ENCODE data around the gene KRTAP12-1.
A peak's percentile ranks its signal among the peaks of the same experiment; 100 is the strongest.
"Not testable (repeated sequence)": the region's sequence is repeated elsewhere in the genome, so short reads cannot be mapped to it uniquely, and the experiment has no call there.

The KRTAP12-1 gene

DNA sequence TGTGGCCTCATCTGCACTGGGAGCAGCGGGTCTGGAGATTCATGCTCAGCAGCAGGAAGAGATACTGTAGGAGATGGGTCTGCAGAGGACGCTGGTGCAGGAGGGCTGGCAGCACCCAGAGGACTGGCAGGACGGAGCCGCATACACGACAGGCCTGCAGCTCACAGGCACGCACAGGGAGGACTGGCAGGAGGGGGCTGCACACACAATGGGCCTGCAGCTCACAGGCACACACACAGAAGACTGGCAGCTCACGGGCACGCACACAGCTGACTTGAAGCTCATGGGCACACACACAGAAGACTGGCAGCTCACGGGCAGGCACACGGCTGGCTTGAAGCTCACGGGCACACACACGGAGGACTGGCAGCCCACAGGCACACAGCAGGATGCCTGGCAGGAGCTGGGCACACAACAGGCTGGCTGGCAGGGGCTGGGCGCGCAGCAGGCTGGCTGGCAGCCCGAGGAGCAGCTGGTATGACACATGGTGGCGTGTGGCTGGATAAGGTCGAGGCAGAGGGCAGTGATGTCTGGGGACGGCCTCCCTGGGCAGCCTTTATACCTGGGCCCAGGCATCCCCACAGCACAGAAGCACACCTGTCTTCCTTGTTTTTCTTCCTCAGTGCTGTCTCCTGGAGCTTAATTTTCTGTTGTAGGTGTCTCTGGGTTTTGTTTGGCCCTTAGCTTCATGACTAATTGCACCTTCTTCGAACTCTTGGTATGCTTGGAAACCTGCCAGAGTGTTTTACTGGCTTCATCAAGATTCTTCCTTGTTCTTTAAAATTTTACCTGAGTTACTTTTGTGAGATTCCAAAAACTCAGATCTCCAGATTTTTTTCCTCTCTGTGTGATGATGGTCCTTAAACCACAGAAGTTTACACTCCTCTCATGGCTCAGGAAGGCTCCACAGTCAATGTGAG, 15.3 kb downstream of the KRTAP12-1 start, which contains the start of gene KRTAP12-2:
Gene KRTAP12-2, minus strand, starts transcription at position 527 of the 920 bp plus-strand sequence. Its CDS starts 41 bp downstream, at position 486.
- H3K27me3 Mint-ChIP-seq, result peaks cover 10% of the 10 kb centered on the region
- no peak within 1 kb of the TSS for H3K27ac Mint-ChIP-seq (ENCODE audit: low read depth)
- no peak within 1 kb of the TSS for H3K4me3 Mint-ChIP-seq
- ATAC-seq (replicated peaks; ENCODE audit: extremely low read depth, poor library complexity, severe bottlenecking) (no peak), DNase-seq (ENCODE audit: low spot score in 2 of 2) (no peak)
- H3K36me3 Mint-ChIP-seq (ENCODE audit: insufficient read depth), result peaks cover 1% of the 10 kb centered on the region
- H3K4me1 Mint-ChIP-seq, result no peaks in the 10 kb centered on the region
- peaks cover 11% of the 10 kb centered on the region for H3K9me3 Mint-ChIP-seq

DNA sequence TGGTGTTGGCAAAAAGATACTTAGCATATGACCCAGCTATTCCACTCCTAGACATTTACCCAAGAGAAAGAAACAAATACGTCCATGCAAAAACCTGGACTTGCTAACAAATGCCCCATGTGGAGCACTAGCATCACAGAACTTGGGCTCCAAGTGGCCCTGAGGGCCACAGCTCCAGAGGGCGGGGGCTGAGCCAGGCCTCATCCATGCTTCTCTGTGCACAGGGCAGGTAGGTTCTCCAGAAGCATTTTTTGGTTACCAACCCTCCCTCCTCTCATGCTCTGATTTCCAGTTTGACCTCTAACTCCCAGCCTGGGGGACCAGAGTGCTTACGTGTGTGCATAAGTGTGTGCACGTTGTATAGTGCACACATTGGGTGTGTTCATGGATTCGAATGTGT, 17.3 kb downstream of the KRTAP12-1 start:
- no peak for DNase-seq (ENCODE audit: low spot score in 2 of 2)
- H3K36me3 Mint-ChIP-seq (ENCODE audit: insufficient read depth), result peaks cover 1% of the 10 kb centered on the region
- no peak overlapping the region for H3K27ac Mint-ChIP-seq (ENCODE audit: low read depth)
- no peak for ATAC-seq (replicated peaks; ENCODE audit: extremely low read depth, poor library complexity, severe bottlenecking)
- H3K4me1 Mint-ChIP-seq, result peaks cover 5% of the 10 kb centered on the region
- peaks cover 10% of the 10 kb centered on the region for H3K27me3 Mint-ChIP-seq
- no peak overlapping the region for H3K4me3 Mint-ChIP-seq
- H3K9me3 Mint-ChIP-seq, result peaks cover 11% of the 10 kb centered on the region

DNA sequence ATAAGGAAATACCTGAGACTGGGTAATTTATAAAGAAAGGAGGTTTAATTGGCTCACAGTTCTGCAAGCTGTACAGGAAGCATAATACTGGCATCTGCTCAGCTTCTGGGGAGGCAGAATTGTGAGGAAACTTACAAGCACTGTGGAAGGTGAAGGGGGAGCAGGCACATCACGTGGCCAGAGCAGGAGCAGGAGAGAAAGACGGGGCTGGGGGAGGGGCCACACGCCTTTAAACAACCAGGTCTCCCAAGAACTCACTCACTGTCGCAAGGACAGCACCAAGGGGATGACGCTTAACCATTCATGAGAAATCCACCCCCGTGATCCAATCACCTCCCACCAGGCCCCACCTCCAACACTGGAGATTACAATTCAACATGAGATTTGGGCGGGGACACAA, 20.4 kb downstream of the KRTAP12-1 start:
- DNase-seq (ENCODE audit: low spot score in 2 of 2); H3K27ac Mint-ChIP-seq (ENCODE audit: low read depth); H3K4me3 Mint-ChIP-seq; ATAC-seq (replicated peaks; ENCODE audit: extremely low read depth, poor library complexity, severe bottlenecking); H3K27me3 Mint-ChIP-seq: not testable (repeated sequence)
- H3K9me3 Mint-ChIP-seq, result peaks cover 14% of the 10 kb centered on the region
- peaks cover 36% of the 10 kb centered on the region for H3K4me1 Mint-ChIP-seq
- H3K36me3 Mint-ChIP-seq (ENCODE audit: insufficient read depth), result peaks cover 12% of the 10 kb centered on the region

DNA sequence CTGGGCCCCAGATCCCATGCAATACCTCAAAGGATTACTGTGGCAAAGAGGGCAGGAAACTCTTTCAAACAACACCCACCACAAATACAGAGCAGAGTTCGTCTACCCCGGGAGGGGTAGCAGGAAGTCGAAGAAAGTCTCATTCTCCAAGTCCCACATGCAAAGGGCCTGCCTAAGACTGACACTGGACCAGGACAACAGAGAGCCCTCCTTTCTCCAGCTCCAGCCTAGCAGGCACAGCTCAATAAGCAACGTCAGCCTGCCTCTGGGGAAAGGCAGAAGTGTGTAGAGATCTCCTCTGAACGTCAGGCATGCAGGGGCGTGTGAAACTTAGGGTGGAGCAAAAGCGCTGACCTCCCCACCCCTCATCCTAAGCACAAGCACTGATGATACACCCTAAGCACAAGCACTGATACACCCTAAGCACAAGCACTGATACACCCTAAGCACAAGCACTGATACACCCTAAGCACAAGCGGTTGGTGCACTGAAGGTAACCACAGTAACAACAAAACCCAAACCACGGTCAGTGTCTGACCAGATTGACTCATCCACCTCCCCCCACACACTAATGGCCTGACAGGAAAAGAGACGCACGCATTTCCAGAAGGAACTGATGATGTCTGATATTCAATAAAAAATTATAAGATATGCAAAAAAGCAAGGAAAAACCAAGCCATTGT, 22.9 kb downstream of the KRTAP12-1 start:
- H3K9me3 Mint-ChIP-seq, result peaks cover 19% of the 10 kb centered on the region
- no peaks in the 10 kb centered on the region for H3K27me3 Mint-ChIP-seq
- H3K27ac Mint-ChIP-seq (ENCODE audit: low read depth), result peak overlapping the region; percentile 96
- peaks cover 18% of the 10 kb centered on the region for H3K36me3 Mint-ChIP-seq (ENCODE audit: insufficient read depth)
- H3K4me3 Mint-ChIP-seq, result peak overlapping the region; percentile 73
- DNase-seq (ENCODE audit: low spot score in 2 of 2), result peak in 1 of 2 donors; percentile 22
- ATAC-seq (replicated peaks; ENCODE audit: extremely low read depth, poor library complexity, severe bottlenecking), result no peak
- peaks cover 53% of the 10 kb centered on the region for H3K4me1 Mint-ChIP-seq

DNA sequence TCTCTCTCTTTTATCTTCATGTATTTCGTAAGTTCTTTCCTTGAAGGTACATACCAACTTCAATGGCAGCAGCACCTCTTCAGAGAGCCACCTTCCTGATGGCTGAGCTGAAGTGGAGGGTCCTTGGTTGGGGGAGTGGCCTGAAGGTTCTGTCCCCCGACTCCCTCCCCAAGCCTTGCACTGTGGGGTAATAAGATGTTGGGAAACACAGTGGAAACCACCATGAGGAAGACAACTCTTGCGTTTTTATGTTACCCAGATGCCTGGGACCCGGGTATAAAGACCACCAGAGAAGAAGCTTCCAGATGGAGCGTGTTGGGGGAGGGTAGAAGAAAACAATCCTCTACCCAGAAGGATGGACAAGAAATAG, 23.4 kb downstream of the KRTAP12-1 start:
- H3K27me3 Mint-ChIP-seq, result no peaks in the 10 kb centered on the region
- no peak for DNase-seq (ENCODE audit: low spot score in 2 of 2)
- no peak for ATAC-seq (replicated peaks; ENCODE audit: extremely low read depth, poor library complexity, severe bottlenecking)
- peaks cover 18% of the 10 kb centered on the region for H3K36me3 Mint-ChIP-seq (ENCODE audit: insufficient read depth)
- H3K9me3 Mint-ChIP-seq, result peaks cover 19% of the 10 kb centered on the region
- peak overlapping the region; percentile 96 for H3K27ac Mint-ChIP-seq (ENCODE audit: low read depth)
- H3K4me1 Mint-ChIP-seq, result peaks cover 58% of the 10 kb centered on the region
- peak overlapping the region; percentile 73 for H3K4me3 Mint-ChIP-seq

DNA sequence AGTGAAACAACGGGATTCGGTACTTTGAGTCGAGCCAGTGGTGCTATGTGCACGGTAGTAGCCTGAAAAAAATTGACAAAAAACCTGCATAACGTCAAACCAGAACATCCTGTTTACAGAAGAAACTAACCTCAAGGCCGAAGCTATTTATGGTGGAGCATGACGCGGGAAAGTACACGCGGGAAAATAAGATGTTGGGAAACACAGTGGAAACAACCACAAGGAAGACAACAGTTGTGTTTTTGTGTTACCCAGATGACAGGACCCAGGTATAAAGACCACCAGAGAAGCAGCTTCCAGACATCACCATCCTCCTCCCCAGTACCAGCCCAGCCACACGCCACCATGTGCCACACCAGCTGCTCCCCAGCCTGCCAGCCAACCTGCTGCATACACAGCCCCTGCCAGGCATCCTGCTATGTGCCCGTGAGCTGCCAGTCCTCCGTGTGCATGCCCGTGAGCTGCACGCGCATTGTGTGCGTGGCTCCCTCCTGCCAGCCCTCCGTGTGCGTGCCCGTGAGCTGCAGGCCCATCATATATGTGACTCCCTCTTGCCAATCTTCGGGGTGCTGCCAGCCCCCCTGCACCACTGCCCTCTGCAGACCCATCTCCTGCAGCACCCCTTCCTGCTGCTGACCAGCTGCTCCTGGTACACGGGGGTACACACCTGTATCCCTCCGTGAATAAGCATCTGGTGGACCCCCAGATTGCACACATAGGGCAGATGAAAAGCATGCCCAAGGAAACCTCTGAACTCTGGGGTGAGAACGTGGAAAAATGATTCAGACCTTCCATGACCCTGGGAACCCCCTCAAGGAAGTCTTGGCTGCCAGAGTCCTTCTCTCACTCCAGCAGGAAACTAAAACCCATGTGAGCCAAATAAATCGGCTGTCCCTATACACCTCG, 24.1 kb downstream of the KRTAP12-1 start, which contains the start of gene KRTAP12-3:
Gene KRTAP12-3, plus strand, starts transcription at position 298 of the 906 bp plus-strand sequence. Its CDS starts 48 bp downstream, at position 346.
- Mint-ChIP-seq H3K36me3 (ENCODE audit: insufficient read depth) (peaks cover 18% of the 10 kb centered on the region), H3K27me3 (no peaks in the 10 kb centered on the region), H3K9me3 (peaks cover 19% of the 10 kb centered on the region), H3K4me3 (peak within 1 kb of the TSS; percentile 73), H3K27ac (ENCODE audit: low read depth) (peak within 1 kb of the TSS; percentile 96), H3K4me1 (peaks cover 61% of the 10 kb centered on the region)
- DNase-seq (ENCODE audit: low spot score in 2 of 2), result peak; percentile 63 to 76
- ATAC-seq (replicated peaks; ENCODE audit: extremely low read depth, poor library complexity, severe bottlenecking), result peak; percentile 74

DNA sequence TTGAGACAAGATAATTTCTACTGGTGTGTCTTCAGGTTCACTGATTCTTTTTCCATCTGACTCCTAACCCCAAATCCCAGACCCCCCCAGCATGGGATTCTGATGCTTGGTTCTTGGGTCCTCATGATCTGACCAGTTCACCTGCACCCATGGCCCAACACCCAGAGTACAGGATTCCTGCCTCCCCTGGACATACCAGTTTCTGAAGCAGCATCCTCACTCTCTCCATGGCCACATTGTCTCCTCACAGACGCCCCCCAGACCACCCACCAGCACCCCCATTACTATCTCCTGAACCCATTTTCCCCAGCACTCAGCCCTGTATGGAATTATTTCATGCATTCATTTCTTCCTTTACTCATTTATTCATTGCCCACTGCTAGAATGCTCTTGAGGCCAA, 25.1 kb downstream of the KRTAP12-1 start:
- Mint-ChIP-seq H3K27ac (ENCODE audit: low read depth) (peak overlapping the region; percentile 96), H3K9me3 (peaks cover 13% of the 10 kb centered on the region), H3K4me3 (peak overlapping the region; percentile 73), H3K36me3 (ENCODE audit: insufficient read depth) (peaks cover 18% of the 10 kb centered on the region), H3K4me1 (peaks cover 61% of the 10 kb centered on the region), H3K27me3 (no peaks in the 10 kb centered on the region)
- no peak for DNase-seq (ENCODE audit: low spot score in 2 of 2)
- no peak for ATAC-seq (replicated peaks; ENCODE audit: extremely low read depth, poor library complexity, severe bottlenecking)

DNA sequence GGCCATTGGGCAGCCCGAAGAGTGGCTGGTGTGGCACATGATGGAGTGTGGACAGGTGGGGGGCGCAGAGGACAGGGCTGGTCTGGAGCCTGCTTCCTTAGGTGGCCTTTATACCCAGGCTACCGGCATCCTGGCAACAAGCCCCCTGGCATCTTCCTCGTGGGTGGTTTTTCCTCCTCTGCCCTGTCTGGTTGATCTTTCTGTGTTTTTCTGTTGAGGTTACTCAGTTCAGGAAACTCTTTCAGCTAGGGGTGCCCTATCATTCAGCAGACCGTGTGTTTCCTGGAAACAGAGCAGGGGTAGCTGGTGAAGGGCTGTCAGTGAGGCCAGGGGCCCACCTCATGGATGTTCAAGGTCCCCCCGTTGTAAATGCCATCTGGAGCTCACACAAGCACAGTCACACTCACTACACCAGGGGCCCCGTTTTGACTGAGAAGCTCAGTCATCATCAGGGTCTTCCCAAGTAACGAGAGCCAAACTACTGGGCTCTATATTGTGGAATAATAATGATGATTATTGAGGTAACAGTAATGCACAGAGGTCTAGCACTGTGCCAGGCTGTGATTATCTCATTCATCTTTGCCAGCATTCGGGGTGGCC, 27.3 kb downstream of the KRTAP12-1 start, which contains the start of gene KRTAP12-4:
Gene KRTAP12-4, minus strand, starts transcription at position 84 of the 600 bp plus-strand sequence. Its CDS starts 45 bp downstream, at position 39.
- Mint-ChIP-seq H3K27ac (ENCODE audit: low read depth) (peak within 1 kb of the TSS; percentile 95), H3K4me3 (peak within 1 kb of the TSS; percentile 71), H3K9me3 (peaks cover 13% of the 10 kb centered on the region), H3K27me3 (no peaks in the 10 kb centered on the region), H3K36me3 (ENCODE audit: insufficient read depth) (peaks cover 18% of the 10 kb centered on the region), H3K4me1 (peaks cover 66% of the 10 kb centered on the region)
- DNase-seq (ENCODE audit: low spot score in 2 of 2) (no peak), ATAC-seq (replicated peaks; ENCODE audit: extremely low read depth, poor library complexity, severe bottlenecking) (no peak)

DNA sequence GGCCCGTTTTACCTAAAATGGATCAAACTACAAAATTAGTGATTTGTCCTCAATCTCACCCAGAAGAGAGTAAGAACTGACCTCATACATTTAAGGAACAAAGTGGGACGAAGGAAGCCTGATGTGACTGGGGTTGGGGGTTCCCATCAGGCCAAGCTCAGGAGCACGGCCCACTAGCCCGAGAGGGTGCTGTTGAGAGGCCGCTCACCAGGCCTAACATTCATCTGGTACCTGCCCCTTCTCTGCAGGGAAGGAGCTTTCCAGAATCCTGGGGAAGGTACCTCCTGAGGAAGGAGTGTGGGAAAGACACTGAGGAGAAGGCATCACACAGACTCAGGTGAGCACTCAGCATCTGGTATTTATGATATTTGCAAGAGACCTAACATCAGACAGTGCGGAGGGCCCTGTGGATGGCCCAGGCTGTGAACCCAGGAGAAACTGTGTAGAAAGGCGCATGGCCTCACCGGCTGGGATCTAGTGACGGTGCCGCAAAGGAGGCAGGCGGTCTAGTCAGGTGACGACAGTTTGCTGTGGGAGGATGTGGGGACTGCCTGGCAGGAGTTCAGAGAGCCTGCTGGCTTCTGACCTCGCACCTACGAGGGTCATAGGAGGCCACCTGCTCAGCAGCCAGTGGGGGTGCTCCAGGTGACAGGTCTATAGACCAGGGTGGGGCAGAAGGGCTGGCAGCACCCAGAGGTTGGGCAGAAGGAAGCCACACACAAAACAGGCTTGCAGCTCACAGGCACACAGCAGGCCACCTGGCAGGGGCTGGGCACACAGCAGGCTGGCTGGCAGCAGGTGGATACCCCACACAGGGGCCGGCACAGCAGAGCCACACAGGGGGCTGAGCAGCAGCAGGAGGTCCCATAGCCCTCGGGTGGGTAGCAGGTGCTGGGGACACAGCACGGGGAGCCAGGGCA, 28.0 kb downstream of the KRTAP12-1 start:
- peaks cover 13% of the 10 kb centered on the region for H3K9me3 Mint-ChIP-seq
- H3K36me3 Mint-ChIP-seq (ENCODE audit: insufficient read depth), result peaks cover 16% of the 10 kb centered on the region
- peak; percentile 62 to 81 for DNase-seq (ENCODE audit: low spot score in 2 of 2)
- H3K4me3 Mint-ChIP-seq, result peak overlapping the region; percentile 71
- H3K4me1 Mint-ChIP-seq, result peaks cover 62% of the 10 kb centered on the region
- peak overlapping the region; percentile 95 for H3K27ac Mint-ChIP-seq (ENCODE audit: low read depth)
- H3K27me3 Mint-ChIP-seq, result no peaks in the 10 kb centered on the region
- peak; percentile 66 for ATAC-seq (replicated peaks; ENCODE audit: extremely low read depth, poor library complexity, severe bottlenecking)

DNA sequence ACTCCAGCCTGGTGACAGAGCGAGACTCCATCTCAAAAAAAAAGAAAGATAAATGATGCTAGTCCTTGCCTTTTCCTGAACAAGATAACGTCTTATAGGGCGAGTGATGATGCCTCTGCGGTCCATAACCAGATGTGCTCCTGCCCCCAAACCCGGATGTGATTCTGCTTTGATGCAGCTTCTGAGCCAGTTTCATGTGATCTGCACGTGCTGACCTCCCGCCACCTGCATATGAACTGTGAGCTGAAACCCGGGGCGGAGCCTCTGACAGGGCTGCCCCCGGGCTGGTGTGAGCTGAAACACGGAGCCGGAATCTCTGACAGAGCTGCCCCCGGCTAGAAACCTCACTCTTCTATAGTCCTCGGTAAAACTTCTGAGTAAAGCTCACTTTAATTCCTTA, 28.8 kb downstream of the KRTAP12-1 start:
- H3K4me3 Mint-ChIP-seq, result no peak overlapping the region
- H3K27me3 Mint-ChIP-seq, result no peaks in the 10 kb centered on the region
- peaks cover 15% of the 10 kb centered on the region for H3K36me3 Mint-ChIP-seq (ENCODE audit: insufficient read depth)
- DNase-seq (ENCODE audit: low spot score in 2 of 2) (no peak), ATAC-seq (replicated peaks; ENCODE audit: extremely low read depth, poor library complexity, severe bottlenecking) (no peak)
- peaks cover 54% of the 10 kb centered on the region for H3K4me1 Mint-ChIP-seq
- peak overlapping the region; percentile 95 for H3K27ac Mint-ChIP-seq (ENCODE audit: low read depth)
- H3K9me3 Mint-ChIP-seq, result peaks cover 13% of the 10 kb centered on the region
